ENCODE results near the gene MARS1.
"Not testable (repeated sequence)": the region's sequence is repeated elsewhere in the genome, so short reads cannot be mapped to it uniquely, and the experiment has no call there.

The MARS1 gene

DNA sequence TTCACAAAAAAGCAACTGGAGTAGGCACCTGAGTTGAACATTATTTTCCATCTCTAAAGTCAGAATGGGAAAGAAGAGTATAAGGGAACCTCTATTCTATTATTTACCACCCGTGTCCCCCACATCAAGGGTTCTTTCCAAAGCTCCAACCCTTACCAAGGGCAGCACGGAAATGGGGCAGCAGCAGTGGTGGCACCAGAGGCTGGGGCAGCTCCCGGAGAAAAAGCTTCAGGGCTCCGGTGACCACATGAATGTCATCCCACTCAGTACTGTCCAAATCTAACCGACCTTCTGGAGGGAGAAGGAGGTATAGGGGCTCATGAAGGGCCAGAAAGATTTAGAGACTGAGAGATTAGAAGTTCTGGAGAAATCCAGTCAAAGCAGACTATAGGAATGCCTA is 14.0 kb upstream of the MARS1 start:
- no peak for DNase-seq

DNA sequence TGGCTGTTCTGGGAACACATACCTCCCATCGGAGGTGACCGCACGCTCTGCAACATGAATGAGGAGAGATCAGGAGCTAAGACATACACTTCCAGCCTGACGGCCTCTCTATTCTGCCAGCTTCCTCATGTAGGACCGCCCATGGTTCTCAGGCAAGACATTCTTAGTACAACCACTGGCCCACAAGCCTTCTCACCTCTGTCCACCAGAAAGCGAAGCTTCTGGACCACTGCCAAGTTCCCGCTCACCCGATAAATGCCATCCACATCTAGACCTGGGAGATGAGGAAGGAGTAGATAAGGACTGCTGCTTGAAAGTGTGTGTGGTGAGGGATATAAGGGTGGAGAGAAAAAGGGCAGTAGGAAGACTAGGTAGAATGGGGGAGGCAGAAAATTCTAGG is 13.4 kb upstream of the MARS1 start:
- DNase-seq = no peak

DNA sequence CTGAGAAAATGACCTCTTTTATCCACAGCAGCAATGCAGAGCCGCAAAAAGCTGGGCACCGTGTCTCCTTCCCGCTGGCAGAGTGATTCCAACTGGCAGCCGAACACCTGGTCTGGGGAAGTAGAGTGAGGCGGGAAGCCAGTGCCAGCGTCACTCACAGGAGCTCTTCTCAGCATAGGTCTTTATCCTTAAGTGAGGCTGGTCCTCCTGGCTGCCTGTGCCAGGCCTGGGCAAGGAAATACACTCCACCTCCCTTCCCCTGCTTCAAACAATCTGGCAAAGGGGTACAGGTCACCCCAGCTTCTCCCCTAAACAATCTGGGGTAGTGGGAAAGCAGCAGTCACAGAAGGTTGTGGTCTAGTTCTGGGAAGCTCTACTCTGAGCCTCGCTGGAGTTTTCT is 13.0 kb upstream of the MARS1 start:
- DNase-seq = no peak

DNA sequence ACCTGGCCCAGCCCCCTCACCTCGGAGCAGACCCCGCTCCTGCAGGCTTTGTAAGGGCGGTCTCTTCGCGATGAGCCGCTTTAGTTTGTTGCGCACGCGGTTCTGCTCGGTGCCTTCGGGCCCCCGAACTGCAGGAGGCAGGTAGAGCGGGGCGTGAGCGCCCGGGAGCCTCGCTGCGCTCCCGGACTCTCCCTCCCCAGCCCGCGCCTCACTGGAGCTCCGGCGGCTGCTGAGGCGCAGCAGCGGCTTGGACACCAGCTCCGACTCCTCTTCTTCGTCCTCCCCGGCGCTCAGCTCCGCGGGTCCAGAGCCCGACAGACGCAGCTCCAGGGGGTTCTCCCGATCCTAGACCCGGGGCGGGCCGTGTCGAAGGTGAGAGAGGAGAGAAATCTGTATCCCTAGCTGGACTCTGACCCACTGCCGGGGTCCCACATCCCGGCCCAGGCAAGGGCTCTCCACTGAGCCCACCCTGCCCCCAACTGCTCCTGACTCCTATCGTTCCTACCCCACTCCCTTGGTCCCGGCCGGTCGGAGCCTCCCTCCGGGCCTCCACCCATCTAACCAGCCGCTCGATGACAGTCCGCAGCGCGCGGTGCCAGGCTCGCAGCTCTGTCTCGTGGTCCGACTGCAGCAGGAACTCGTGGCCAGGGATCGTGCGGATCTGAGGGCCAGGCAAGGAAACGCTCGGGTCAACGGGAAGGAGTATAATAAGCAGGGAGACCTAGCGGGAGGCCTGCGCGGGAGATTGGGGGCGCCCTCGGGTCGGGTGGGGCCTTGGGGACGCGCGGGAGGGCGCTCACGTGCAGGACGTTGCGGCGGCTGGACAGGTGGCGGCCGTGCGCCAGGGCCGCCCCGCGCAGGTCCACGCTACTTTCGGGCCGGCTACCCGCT is 12.4 kb upstream of the MARS1 start:
- no peak for DNase-seq

DNA sequence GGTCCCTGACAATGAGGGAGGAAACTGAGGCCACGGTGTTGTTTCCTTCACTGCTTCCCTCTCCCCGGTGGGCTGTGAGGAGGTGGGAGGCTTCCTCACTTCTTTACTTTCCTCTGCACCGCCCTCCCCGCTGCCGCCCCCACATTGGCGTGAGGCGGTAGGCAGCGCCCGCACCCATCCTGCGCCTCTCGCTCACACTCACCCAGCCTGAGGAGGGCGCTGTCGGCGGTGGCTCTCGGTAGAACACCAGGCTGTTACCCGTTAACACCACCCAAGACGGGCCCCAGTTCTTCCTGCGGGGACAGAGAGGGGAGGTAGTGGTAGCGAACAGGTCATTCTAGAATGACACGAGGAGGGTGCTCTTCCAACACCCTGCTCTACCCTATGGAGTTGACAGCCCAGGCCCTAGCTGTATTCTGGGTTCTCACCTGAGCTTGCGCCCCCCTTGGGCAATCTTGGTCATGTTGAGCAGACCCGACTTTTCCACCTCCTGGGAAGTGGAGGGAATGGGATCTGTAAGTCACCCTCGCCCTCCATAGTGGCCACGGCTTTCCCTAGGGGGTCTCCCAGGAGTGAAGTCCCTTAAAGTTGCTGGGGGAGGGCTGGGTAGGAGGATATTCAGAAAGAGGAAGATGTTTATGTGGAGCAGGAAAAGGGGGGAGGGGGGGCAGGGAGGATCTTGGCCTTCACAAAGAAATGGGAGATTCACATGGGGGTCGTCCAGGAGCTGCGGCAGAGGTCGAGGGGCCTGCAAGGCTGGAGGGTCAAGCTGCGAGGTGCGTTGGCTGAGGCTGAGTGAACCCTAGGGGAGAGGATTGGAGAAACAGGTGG is 11.5 kb upstream of the MARS1 start:
- no peak for DNase-seq

DNA sequence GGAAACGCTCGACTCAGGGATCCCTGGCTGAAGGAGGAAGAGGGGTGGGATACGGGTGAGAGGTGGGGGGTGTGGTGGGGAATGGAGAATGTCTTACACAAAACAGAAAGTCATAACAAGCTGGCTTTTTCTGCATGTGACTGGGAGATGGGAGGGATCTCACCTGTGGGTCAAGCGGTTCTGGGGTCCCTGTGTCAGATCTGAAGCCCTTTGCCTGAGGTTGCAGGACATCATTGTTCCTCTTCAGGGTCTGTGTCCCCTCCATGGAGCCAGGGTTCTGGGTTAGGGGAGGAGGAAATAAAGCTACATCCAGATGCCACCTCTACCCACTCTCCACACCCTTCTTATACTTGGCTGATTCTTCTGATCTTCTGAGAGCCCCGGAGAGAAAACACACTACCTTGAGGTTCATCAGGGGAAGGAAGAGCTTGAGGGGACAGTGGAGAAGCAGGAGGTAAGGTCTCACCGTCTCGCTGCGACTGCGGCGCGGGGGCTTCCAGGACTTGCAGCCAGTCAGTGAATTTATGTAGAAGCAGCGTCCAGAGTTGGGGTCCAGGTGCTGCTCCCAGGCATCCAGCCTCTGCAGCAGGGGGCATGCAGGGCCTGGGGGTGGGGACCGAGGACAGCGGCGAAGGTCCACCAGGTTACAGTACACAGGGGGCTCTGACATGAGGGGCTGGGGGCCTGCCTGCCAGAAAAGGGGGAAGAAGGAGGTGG is 10.7 kb upstream of the MARS1 start:
- no peak for DNase-seq

DNA sequence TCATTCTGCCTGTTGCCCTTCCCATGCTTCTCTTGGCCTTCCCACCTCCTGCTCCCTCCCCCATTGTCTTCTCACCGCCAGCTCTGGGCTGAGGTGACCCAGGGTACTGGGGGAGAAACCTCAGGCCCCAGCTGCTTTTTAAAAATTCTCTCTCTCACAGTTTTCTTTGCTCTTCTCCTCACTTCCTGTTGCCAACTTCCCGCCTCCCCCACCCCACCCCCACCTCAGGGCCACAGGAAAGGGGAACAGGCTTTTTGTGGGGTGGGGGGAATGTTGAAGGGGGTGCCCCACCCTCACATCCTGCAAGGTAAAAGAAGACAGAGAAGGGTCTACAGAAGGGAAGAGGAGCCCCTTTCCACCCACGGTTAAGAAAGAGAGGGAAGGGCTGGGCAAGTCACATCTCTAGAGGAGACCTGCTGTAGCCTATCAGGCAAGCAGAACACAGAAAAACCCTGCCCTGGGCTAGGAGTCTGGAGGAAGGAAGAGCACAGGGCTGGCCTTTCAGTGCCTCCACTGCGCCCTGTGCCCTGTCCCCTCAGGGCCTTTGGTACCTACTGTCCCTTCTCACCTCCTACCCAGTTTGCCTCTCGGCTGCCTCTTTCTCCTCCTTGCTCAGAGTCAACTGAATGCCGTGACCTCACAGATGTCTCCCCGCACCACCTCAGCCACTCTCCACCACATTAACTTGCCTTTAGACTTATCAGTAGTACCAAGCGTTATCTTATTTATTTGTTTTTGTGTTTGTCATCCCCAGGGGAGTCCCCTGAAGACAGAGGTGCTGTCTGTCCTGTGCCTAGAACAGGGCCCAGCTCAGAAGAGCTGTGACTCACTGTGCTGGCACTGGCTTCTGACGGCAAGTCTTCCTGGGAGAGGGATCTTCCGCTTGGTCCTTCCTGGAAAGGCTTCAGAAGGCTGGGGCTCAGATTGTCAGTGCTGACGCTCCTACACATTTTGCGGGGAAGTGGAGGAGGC is 9.9 kb upstream of the MARS1 start:
- no peak for DNase-seq

DNA sequence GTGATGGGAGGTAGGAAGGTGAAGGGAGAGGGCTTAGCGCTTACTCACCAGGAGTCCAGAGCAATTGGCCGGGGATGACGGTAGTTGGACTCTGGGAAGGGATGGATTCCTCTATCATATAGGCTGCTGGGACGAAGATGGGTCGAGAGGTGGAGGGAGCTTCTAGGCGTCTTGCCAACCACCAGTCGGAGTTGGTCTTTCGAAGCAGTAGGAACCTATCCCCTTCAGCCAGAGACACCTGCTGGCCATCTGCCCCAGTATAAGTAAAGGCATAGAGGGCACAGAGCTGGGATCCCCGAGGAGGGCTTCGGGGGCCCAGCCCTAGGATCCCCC is 8.9 kb upstream of the MARS1 start:
- no peak for DNase-seq

DNA sequence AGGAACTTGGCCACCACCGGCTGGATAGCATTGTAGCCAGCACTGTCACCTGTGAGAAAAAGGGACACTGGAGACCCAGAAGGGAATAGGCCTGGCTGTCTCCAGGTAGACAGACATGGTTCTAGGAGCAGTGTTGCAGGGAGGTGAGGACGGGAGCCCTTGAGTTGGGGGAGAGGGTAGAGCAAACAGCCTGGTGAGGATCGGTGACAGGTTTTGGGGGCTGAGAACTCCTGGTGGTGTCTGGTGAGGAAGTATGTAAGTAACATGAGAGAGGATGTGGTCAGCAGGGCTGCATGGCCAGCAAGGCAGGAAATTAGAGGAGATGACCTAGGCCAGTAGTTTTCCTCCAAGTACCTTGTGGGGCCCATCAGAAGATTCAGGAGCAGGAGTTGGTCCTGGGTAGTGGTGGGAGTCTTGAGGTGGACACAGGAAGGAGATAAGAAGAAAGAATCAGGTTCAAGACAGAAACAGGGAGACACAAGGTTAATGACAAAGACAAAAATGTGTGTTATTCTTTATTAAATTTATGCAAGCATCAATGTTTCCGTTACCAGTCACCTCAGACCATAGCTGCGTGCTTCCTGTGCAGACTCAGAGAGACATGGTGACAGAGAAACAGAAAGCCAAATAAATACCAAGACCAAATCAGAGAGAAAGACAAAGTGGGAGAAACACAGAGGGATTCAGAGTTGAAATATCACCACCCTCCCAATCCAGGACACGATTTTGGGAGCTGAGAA is 8.3 kb upstream of the MARS1 start, which contains the start of gene ARHGAP9:
Gene ARHGAP9, minus strand, starts transcription at position 491 of the 740 bp plus-strand sequence. Its CDS starts 460 bp downstream, at position 31.
- no peak for DNase-seq

DNA sequence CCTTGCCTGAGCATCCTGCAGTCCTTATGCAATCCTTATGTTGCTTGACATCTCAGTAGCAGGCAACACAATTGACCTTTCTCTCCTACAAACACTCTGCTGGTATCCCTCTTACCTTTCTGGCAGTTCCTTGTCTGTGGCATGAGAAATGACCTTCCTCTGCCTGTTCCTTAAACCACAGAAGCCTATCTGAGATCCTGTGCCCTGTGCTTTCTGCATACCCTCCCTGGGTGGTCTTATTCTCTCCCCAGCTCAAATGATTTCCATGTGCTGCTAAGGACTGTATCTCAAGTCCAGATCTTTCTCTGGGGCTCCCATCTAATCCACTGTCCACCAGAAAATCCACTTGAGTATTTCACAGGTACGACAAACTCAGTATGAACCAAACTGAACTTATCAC is 6.2 kb upstream of the MARS1 start:
- no peak for DNase-seq

DNA sequence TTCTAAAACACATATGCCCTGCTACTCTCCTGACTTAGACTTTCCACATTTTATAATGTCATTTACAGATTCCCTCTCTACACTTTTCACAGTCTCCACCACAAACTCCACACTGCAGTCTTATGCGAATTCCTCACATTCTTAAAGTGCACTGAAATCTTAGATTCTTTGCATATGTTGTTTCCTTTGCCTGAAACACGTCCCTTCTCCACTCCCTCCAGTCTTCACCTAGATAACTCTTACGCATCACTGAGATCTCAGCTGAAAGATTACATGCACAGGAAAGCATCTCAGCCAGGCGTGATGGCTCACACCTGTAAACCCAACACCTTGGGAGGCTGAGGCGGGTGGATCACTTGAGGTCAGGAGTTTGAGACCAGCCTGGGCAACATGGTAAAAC is 4.4 kb upstream of the MARS1 start:
- DNase-seq = no peak

DNA sequence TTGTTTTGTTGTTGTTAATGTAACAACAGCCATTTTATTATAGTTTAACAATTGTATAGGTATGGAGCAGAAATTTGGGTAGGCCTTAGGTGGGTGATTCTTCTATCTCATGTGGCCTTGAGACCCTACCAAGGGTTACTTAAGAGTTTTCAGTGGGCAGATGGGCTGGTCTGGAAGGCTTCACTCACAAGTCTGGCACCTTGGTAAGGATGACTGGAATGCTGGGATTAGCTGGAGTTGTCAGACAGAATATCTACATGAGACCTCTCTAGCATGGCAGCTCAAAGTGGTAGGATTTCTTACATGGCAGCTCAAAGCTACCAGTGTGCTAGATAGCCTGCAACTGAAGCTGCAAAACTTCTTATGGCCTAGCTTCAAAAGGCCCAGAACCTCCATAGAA is 2.2 kb upstream of the MARS1 start:
- no peak for DNase-seq

DNA sequence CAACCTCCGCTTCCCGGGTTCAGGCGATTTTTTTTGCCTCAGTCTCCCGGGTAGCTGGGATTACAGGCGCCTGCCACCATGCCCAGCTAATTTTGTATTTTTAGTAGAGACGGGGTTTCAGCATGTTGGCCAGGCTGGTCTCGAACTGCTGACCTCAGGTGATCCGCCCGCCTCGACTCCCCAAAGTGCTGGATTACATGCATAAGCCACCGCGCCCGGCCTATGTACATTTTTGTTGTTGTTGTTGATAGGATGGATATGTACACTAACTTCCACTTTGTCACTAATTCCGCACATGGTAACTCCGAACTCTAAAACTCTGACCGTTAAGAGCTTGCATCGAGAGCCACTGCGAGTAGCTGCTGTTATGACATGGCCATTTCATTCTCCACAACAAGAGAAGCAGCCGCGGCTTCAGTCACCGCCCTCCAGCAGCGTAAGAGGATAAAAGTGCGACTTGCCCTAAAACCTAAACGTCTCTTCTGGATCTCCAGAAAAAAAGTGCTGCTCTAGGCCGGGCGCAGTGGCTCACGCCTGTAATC is 742 bp upstream of the MARS1 start:
- DNase-seq = no peak

DNA sequence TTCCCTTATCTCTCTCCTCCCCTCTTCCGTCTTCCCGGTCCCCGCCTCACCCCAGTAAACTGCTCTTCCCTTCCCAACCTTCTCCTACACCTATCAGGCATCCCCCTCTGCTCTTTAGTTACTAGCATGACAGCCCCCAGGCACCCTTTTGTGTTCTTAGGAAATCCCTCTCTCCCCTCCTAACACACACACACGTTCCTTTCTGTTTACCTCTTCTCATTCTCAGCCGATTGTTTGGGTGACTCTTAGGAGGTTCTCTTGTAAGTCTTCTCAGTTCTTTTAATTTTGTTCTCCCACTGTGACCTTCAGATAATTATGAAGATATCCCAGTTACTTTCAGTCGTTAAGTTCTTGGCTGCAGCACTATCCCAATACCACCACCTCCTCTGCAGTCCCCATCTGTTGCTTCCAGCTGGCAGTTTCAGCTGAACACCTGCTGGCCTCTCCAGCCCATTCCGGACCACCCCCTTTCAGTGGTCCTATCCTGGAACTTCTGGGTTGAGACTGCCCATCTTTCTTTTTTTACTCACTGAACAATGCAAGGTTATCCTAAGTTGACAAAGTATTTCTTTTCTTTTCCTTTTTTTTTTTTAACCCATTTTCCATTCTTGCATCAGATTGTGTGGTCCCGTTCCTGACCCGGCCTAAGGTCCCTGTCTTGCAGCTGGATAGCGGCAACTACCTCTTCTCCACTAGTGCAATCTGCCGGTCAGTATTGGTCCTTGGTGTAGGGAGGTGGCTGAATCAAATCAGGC is 711 bp downstream of the MARS1 start:
- no peak for DNase-seq

DNA sequence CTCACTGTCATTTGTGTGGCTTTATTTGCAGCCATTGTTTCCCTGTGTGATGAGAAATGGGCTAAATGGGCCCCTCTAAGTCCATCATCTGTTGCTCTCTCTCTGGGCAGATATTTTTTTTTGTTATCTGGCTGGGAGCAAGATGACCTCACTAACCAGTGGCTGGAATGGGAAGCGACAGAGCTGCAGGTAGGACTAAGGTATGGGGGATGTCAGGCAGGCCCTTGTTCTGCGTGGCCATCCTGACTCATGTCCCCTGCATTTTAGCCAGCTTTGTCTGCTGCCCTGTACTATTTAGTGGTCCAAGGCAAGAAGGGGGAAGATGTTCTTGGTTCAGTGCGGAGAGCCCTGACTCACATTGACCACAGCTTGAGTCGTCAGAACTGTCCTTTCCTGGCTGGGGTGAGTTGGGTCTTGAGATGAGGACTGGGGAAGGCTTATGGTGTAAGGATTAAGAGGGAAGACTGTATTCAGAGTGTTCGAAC is 1.3 kb downstream of the MARS1 start:
- DNase-seq = no peak

DNA sequence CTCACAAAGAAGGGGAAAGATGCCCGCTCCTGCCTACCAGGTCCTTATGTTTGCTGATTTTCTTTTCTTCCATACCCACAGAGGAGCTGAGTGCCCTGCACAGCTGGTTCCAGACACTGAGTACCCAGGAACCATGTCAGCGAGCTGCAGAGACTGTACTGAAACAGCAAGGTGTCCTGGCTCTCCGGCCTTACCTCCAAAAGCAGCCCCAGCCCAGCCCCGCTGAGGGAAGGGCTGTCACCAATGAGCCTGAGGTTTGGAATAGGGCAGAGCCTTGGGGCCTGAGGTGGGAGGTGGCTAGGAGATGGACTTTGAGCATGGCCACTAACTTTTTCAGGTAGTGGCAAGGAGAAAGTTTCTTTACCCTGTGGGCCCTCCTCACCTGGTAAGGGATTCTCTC is 2.3 kb downstream of the MARS1 start:
- DNase-seq = no peak

DNA sequence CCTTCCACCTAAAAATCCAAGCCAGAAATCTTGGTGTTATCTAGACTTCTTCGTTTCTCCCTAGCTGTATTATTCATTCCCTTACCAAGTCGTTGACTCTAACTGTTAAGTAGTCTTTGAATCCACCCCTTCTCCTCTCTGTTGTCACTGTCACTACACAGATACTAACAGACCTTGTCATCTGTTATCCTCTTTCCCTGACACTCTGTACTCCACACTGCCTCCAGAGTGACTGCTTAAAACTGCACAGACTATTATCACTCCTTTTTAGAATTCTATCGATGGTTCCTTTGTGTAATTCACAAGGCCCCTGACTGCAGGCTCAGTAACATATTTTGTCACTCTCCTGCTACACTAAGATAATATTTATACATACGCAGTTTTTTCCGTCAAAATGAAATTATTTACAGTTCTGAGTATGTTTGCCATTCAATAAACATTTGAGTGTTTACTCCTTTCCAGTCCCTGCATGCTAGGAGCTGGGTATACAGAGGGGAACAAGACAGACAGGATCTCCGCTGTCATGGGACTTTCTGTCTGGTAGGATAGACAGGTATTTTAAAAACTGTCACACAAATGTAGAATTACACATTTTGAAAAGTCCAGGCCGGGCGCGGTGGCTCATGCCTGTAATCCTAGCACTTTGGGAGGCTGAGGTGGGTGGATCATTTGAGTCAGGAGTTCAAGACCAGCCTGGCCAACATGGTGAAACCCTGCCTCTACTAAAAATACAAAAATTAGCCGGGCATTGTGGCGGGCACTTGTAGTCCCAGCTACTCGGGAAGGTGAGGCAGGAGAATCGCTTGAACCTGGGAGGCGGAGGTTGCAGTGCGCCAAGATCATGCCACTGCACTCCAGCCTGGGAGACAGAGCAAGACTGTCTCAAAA is 3.8 kb downstream of the MARS1 start:
- no peak for DNase-seq

DNA sequence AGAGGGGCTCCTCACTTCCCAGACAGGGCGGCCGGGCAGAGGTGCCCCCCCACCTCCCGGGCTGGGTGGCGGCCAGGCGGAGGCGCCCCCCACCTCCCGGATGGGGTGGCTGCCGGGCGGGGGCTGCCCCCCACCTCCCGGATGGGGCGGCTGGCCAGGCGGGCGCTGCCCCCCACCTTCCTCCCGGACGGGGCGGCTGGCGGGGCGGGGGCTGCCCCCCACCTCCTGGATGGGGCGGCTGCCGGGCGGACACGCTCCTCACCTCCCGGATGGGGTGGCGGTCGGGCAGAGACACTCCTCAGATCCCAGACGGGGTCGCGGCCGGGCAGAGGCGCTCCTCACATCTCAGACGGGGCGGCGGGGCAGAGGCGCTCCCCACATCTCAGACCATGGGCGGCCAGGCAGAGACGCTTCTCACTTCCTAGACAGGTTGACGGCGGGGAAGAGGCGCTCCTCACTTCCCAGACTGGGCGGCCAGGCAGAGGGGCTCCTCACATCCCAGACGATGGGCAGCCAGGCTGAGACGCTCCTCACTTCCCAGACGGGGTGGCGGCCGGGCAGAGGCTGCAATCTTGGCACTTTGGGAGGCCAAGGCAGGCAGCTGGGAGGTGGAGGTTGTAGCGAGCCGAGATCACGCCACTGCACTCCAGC is 7.3 kb downstream of the MARS1 start:
- DNase-seq = not testable (repeated sequence)

DNA sequence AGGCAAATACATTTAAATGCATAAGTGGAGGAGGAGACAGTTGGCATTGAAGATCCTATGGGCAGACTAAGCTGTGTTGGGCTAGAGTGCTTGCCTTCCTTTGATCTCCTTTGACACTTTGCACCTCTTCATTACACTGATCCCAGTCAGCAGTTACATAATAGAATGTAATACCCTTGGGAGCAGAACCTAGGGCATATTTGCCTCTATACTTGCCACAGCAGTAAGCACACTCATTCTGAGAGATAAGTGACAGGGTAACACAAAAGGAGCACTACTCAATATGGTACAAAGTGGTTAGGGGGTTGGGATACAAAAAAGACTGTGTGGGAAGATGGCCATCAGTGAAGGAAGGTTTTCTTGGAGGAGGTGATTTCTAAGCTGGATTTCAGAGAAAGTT is 9.0 kb downstream of the MARS1 start:
- no peak for DNase-seq
